GM20000 (cell line): ENCODE data around the gene ATOSA.

Experiments
- DNase-seq: peaks from one replicate; pipeline ENCODE4 v3.0.0; 2012; ENCODE audit warnings: low spot score
- TF ChIP-seq, protein P1 (sequence below): IDR thresholded peaks from 2 replicates; pipeline ENCODE4 v1.5.1; 2012; ENCODE audit warnings: mild to moderate bottlenecking, control low read depth; ENCODE audit errors: extremely low read depth, missing control alignments

Gene ATOSA

DNA sequence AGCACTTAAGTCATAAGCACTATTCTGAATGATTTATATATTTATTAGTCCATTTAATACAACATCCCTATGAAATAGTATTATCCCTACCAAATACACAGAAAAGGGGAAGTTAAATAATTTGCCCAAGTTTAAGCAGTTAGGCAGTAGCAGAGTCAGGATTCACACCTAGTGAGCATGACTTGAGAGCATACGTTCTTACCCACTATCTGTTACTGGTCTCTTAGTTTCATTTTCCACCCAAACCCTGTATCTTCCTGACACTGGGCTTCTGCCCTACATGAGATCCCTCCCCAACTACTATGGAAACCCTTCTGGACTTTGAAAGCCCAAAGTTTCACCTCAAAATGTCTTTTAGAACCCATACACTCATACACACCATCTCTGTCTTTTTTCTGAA, 4.4 kb upstream of the ATOSA start:
- TF ChIP-seq, protein P1, sequence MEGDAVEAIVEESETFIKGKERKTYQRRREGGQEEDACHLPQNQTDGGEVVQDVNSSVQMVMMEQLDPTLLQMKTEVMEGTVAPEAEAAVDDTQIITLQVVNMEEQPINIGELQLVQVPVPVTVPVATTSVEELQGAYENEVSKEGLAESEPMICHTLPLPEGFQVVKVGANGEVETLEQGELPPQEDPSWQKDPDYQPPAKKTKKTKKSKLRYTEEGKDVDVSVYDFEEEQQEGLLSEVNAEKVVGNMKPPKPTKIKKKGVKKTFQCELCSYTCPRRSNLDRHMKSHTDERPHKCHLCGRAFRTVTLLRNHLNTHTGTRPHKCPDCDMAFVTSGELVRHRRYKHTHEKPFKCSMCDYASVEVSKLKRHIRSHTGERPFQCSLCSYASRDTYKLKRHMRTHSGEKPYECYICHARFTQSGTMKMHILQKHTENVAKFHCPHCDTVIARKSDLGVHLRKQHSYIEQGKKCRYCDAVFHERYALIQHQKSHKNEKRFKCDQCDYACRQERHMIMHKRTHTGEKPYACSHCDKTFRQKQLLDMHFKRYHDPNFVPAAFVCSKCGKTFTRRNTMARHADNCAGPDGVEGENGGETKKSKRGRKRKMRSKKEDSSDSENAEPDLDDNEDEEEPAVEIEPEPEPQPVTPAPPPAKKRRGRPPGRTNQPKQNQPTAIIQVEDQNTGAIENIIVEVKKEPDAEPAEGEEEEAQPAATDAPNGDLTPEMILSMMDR, result no peak
- DNase-seq, result peak; percentile 54

GRCh38 chr15:52682781-52683180, 3.6 kb upstream of the ATOSA start:
- peak; percentile 34 for DNase-seq

GRCh38 chr15:52682200-52682599, 3.0 kb upstream of the ATOSA start:
- TF ChIP-seq, protein P1, result no peak
- no peak for DNase-seq

More at GRCh38 chr15:52682781-52683180, 3.6 kb upstream of the ATOSA start:
- TF ChIP-seq, protein P1, result no peak

- TF ChIP-seq, protein P1, result no peak
- DNase-seq, result no peak
These were observed 2.3 kb upstream of the ATOSA start for GRCh38 chr15:52681441-52681840.

DNA sequence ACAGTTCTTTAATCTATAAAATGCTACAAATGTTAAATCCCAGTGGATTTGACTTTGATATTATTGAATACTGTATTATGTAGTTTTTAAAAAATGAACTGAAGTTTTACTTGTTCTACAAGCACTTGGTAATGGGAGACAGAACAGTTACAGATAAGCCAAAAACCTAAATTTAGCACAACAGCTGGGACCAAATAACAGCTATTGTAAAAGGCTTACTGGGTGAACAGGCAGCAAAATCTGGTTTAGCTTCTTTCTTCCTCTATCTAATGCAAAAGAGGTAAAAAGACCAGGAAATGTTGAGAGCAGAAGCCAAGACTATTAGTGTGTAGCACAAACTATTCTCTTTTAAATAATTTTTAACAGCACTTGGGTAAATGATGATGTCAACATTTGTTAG, 1.6 kb upstream of the ATOSA start:
- DNase-seq, result no peak
- TF ChIP-seq, protein P1, result no peak

DNA sequence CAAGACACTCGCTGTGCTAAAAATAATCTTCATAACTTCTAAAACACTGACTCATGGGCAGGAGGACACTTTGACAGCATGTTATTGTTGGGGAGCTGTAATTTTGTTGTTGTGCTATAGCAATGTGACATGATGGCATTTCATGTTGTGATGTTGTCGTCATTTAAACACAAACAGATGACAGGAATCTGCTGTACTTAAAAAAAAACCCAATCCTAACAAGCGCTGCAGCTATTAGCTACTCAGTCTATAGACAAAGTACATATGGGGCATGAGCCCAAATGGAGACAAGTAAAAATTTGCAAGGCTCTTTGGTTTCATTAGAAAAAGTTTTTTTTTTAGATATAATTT, 828 bp upstream of the ATOSA start:
- DNase-seq, result no peak
- TF ChIP-seq, protein P1, result no peak

DNA sequence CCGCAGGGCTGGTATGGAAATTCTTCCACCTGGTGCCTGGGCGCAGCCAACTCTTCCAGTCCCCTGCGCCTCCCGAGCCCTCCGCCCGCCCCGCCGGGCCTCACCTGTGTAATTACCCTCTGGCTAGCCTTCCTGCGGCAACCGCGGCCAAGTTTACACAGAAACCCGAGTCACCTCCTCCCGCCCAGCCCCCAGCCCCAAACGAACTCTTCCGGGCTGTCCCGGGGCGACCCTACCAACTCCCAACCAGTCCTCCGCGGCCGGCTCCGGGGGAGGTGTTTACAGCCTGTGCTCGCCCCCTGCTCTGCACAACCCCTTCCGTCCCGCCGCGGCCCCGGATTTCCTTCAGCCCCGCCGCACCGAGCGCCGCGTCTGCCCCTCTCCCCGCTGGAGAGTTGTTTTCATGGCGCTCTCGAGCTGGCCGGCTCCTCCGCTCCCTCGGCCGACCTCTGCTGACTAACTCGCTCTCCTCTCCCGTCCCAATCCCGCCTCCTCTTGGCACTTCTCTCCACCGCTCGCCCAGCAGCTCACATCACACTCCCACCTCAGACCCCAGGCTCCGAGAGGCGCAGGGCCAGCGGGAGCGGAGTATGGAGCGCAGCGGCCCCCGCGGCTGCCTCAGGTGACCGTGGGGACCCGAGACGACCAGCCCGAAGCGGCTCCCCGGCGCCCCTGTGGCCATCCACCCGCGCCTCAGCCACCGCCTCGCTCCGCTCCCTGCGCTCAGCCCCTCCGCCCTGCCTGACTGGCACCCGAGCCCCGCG, 538 bp downstream of the ATOSA start:
- peak; percentile 44 for DNase-seq
- TF ChIP-seq, protein P1, result no peak
